Epithelial cell of esophagus (primary cell): ENCODE results near the gene TMEM108.

ENCODE experiments used
- DNase-seq: peaks from one replicate; pipeline ENCODE4 v3.0.0; 2010; ENCODE audit warnings: low read depth
- H3K4me3 ChIP-seq: 2 replicates; pipeline ENCODE4 v1.5.1; 2011; ENCODE audit warnings: mild to moderate bottlenecking, low read length, control low read depth
- CTCF ChIP-seq: IDR thresholded peaks from 2 replicates; pipeline ENCODE4 v1.5.1; 2011; ENCODE audit warnings: low read depth, mild to moderate bottlenecking, low read length, control low read depth, inconsistent platforms; ENCODE audit not compliant: insufficient read depth; ENCODE audit errors: missing control alignments

Gene TMEM108

GRCh38 chr3:133158686-133159085, 120.5 kb downstream of the TMEM108 start:
- no peak for TF ChIP-seq CTCF
- DNase-seq = no peak
- H3K4me3 ChIP-seq = no peak overlapping the region

- TF ChIP-seq CTCF = no peak
These were observed 121.6 kb downstream of the TMEM108 start for GRCh38 chr3:133159498-133160475.

GRCh38 chr3:133161656-133162055, 123.5 kb downstream of the TMEM108 start:
- no peak overlapping the region for H3K4me3 ChIP-seq
- no peak for TF ChIP-seq CTCF
- DNase-seq = no peak

More at GRCh38 chr3:133159498-133160475, 121.6 kb downstream of the TMEM108 start:
- DNase-seq = no peak
- no peak overlapping the region for H3K4me3 ChIP-seq

GRCh38 chr3:133162265-133162664, 124.1 kb downstream of the TMEM108 start:
- TF ChIP-seq CTCF = no peak
- DNase-seq = no peak
- no peak overlapping the region for H3K4me3 ChIP-seq

- H3K4me3 ChIP-seq = no peak overlapping the region
- DNase-seq = no peak
- TF ChIP-seq CTCF = no peak
These were observed 124.6 kb downstream of the TMEM108 start for GRCh38 chr3:133162670-133163305.

GRCh38 chr3:133167340-133168024, 129.3 kb downstream of the TMEM108 start:
- no peak for TF ChIP-seq CTCF
- H3K4me3 ChIP-seq = no peak overlapping the region
- DNase-seq = no peak
